Suprapubic skin (tissue), 4 donors: Measurements from ENCODE around the gene SETBP1.

Experiments used
- CTCF ChIP-seq, 2 donors: fragments of 200-600 bp in 1 of 2; fragments of 450-650 bp in 1 of 2; sonication (generic) in 1 of 2; IDR thresholded peaks; one replicate each; pipeline ENCODE4 v1.5.1; 2016 to 2019; ENCODE audit warnings: antibody characterized with exemption in 2 of 2, mild to moderate bottlenecking in 1 of 2, moderate library complexity in 1 of 2
- POLR2A ChIP-seq, 2 donors: fragments of 450-650 bp; IDR thresholded peaks; one replicate each; pipeline ENCODE4 v1.6.1; 2017; ENCODE audit warnings: antibody characterized with exemption in 2 of 2, mild to moderate bottlenecking in 2 of 2, moderate library complexity in 2 of 2
- POLR2AphosphoS5 ChIP-seq, 3 donors: sonication (generic); formaldehyde crosslinking; IDR thresholded peaks; one replicate each; pipeline ENCODE4 v1.6.1; 2017; ENCODE audit warnings: antibody characterized with exemption in 3 of 3

- TF ChIP-seq POLR2AphosphoS5 (IDR thresholded peaks at IDR 0.05): no peak
- no peak for TF ChIP-seq POLR2A (IDR thresholded peaks at IDR 0.05)
- no peak for TF ChIP-seq CTCF (IDR thresholded peaks at IDR 0.05)
Observed at GRCh38 chr18:45061359-45061758, 380.7 kb downstream of the SETBP1 start.
